ENCODE results near the gene FAM9B.

FAM9B gene

GRCh38 chrX:8988446-8988845 is 45.5 kb downstream of the FAM9B start:
- no peaks in the 10 kb centered on the region for H3K9me3 ChIP-seq (replicated peaks in 1 of 11)
- H3K9ac ChIP-seq, result no peak overlapping the region
- H3K4me3 ChIP-seq, result no peak overlapping the region
- no peaks in the 10 kb centered on the region; a peak in 1 of 22 replicates for H3K27me3 ChIP-seq
- peaks cover 0 to 7% (median 2%) of the 10 kb centered on the region in 10 experiments; a peak in 5 of 20 replicates for H3K4me1 ChIP-seq
- no peak overlapping the region for H3K27ac ChIP-seq
- no peak overlapping the region for H3K4me2 ChIP-seq
- TF ChIP-seq Cebpa-rat (IDR thresholded peaks at IDR 0.05), result no peak
- H4K20me1 ChIP-seq, result no peaks in the 10 kb centered on the region
- no peaks in the 10 kb centered on the region for H3K36me3 ChIP-seq

- no peaks in the 10 kb centered on the region for H4K20me1 ChIP-seq
- H3K27me3 ChIP-seq, result no peaks in the 10 kb centered on the region; a peak in 1 of 22 replicates
- no peak overlapping the region for H3K4me3 ChIP-seq
- H3K27ac ChIP-seq, result no peak overlapping the region
- H3K4me1 ChIP-seq, result peaks cover 0 to 7% (median 2%) of the 10 kb centered on the region in 10 experiments; a peak in 5 of 20 replicates
- TF ChIP-seq Cebpa-rat (IDR thresholded peaks at IDR 0.05), result no peak
- no peak overlapping the region for H3K4me2 ChIP-seq
- no peak overlapping the region for H3K9ac ChIP-seq
- H3K36me3 ChIP-seq, result no peaks in the 10 kb centered on the region
- H3K9me3 ChIP-seq (replicated peaks in 1 of 11), result no peaks in the 10 kb centered on the region
Measured at GRCh38 chrX:8987672-8988250, 46.2 kb downstream of the FAM9B start.

- H3K9ac ChIP-seq, result no peak overlapping the region
- TF ChIP-seq Cebpa-rat (IDR thresholded peaks at IDR 0.05), result no peak
- H3K4me2 ChIP-seq, result peak overlapping the region in 3 of 11 experiments; percentile 10 to 30 (median 18); a peak in 5 of 22 replicates
- H3K27ac ChIP-seq, result no peak overlapping the region
- H3K4me3 ChIP-seq, result no peak overlapping the region
- H4K20me1 ChIP-seq, result no peaks in the 10 kb centered on the region
- H3K36me3 ChIP-seq, result no peaks in the 10 kb centered on the region
- peaks cover 0 to 19% (median 6%) of the 10 kb centered on the region in 10 experiments; a peak in 10 of 20 replicates for H3K4me1 ChIP-seq
- no peaks in the 10 kb centered on the region for H3K9me3 ChIP-seq (replicated peaks in 1 of 11)
- peaks cover 0 to 8% (median 0%) of the 10 kb centered on the region in 11 experiments; a peak in 1 of 22 replicates for H3K27me3 ChIP-seq
Measured at GRCh38 chrX:8984231-8984630, 49.7 kb downstream of the FAM9B start.

- Histone ChIP-seq H3K9me3 (replicated peaks in 1 of 11) (no peaks in the 10 kb centered on the region), H3K9ac (no peak overlapping the region), H3K4me3 (no peak overlapping the region), H3K27me3 (peaks cover 0 to 9% (median 0%) of the 10 kb centered on the region in 11 experiments; a peak in 2 of 22 replicates), H3K4me1 (peaks cover 0 to 19% (median 6%) of the 10 kb centered on the region in 10 experiments; a peak in 10 of 20 replicates), H4K20me1 (no peaks in the 10 kb centered on the region), H3K27ac (no peak overlapping the region), H3K36me3 (no peaks in the 10 kb centered on the region), H3K4me2 (no peak overlapping the region)
- no peak for TF ChIP-seq Cebpa-rat (IDR thresholded peaks at IDR 0.05)
Measured at GRCh38 chrX:8981723-8982122, 52.2 kb downstream of the FAM9B start.

GRCh38 chrX:8980756-8981155 is 53.2 kb downstream of the FAM9B start:
- Histone ChIP-seq H3K4me2 (peak overlapping the region in 3 of 11 experiments; percentile 7 to 50 (median 45); a peak in 6 of 22 replicates), H3K27me3 (peaks cover 0 to 9% (median 0%) of the 10 kb centered on the region in 11 experiments; a peak in 2 of 22 replicates), H3K4me1 (peaks cover 0 to 14% (median 6%) of the 10 kb centered on the region in 10 experiments; a peak in 10 of 20 replicates), H3K36me3 (no peaks in the 10 kb centered on the region), H3K4me3 (no peak overlapping the region), H3K9me3 (replicated peaks in 1 of 11) (no peaks in the 10 kb centered on the region), H3K27ac (no peak overlapping the region), H4K20me1 (no peaks in the 10 kb centered on the region), H3K9ac (no peak overlapping the region)
- TF ChIP-seq Cebpa-rat (IDR thresholded peaks at IDR 0.05), result no peak

All from BLaER1 treated with 17β-estradiol and CSF1 and Interleukin-3, amounts not matched to agents 10 nM and 100 nM (cell line).